Left lobe of liver (tissue), 2 donors: Measurements from ENCODE around the gene PLSCR3. TPM values are rescaled to one million over a fixed set of nuclear protein-coding genes. Genes with fewer than 3 reads are reported as not detected.

ENCODE experiments used
- ATAC-seq: fragments of 200-7000 bp; cut with Tn5 transposase; one replicate; pipeline ENCODE4 v1.9.1; 2020; ENCODE audit warnings: mild to moderate bottlenecking, moderate library complexity
- DNase-seq: peaks from one replicate; pipeline ENCODE4 v3.0.0-alpha.2; 2020; ENCODE audit warnings: low spot score
- total RNA-seq: library from RNA; stranded (reverse); gene quantifications from one replicate; pipeline ENCODE4 v1.2.1, GENCODE V29; 2021
- donor health status: DM: no; HTN: no; CAD: no; lungs with moderate emphysema.
- donor health status: DM: no; HTN: yes; CAD: no.

PLSCR3 gene
- 7.0 TPM for total RNA-seq

DNA sequence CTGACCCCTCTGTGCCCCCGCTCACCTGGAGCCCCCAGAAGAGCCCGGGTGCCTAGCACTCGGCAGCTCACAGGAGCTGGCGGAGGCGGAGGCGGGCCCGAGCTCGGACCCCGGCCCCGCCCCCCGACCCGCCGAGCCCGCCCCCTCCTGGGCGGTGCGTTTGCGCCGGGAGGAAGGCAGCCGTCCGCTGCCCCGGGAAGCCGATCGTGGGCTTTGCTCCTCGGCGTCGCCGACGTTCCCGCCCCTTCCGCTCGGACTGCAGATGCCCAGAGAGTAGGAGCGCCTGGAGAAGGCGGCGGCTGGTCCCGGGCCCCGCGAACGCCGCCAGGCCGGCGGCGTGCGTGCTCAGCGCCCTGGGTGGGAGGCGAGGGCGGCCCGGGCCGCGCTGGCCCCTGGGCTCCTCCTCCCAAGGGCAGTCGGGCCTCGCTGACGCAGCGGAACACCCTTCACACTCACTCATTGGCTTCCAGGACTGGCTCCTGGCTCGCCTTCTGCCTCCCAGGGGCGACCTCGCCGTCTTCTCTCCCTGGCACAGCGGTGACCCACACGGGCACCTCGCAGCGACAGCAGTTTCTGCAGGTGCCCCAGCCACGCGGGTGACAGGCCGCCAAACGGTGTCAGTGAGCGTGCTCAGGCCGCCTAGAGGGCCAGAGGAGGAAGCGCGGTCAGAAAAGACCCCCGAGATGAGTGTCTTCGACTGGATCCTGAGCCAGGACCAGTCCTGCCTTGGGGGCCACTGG is at the start of gene PLSCR3:
Gene PLSCR3, minus strand, starts transcription at position 74 of the 740 bp plus-strand sequence. CDS start 415 bp downstream, outside the sequence.
- ATAC-seq = peak; percentile 92
- DNase-seq = peak; percentile 94

DNA sequence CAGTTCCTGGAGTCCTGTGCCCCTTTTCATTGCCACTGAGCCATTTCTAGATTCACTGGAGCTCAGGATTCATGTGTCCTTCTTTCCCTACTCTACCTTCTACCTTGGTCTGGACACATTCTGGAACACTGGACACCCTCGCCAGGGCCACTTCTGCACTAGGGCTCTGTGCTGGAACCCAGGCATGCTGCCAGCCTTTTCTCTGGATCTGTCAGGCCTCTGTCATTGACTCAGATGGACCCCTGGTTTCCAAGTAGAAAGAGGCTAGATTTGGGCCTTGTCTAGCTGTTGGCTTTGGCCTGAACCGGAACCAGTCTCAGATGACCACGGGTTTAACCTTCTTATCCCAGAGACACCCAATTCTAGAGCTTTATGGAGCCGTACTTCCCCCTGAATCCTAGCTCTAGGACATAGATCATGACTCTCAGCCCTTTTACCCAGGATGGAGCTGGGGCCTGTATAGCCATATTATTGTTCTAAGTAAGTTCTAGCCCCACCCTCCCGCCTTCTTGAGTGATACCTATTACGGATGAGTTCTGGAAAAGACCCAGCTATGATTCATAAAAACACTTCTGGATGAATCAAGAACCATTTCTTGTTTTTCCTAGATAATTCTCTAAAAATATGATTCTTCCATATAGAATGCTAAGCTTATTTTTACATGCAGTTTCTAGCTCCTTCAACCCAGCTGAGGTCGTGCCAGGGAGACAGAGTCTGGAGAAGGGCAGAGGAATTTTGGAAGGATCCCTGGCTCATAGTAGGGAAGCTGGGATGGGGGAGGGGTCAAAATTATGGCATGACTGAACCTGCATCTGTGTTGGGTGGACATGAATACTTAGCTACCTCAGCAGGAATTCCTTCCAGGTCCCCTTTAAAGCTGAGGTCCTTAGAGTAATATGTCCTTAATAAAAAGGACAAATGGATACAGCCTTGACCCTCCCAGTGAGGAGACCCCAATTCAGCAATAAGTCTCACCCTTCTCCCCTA is 49.5 kb upstream of the PLSCR3 start:
- DNase-seq (no peak), ATAC-seq (no peak)

DNA sequence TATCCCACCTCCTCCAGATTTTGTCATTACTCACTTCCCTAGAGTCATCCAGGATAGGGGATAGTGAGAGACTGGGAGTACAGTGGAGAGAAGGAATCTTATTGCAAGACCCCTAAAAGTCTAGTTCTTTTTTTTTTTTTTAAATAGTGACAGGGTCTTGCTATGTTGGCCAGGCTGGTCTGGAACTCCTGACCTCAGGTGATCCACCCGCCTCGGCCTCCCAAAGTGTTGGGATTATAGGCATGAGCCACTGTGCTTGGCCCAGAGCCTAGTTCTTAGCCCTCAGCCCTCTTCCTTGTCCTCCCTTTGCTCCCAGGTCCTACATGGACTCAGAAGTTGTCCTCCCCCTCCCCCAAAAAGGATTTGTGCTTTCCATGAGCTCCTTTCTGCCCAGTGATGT is 47.8 kb upstream of the PLSCR3 start:
- ATAC-seq = no peak
- DNase-seq = no peak

DNA sequence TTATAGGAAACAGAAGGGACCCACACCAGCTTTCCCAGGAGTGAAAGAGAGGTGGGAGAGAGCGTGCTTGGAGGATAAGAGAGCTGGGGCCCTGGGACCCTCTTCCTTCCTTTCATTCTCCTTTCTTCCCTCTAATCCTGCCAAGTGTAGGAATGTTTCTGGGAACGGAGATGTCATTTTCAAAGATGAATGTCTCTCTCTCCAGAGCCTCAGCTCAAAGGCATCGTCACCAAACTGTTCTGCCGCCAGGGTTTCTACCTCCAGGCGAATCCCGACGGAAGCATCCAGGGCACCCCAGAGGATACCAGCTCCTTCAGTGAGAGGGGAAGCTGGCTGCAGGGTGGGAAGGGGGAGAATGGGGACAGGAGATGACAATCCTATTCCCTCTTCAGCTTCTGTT is 46.9 kb upstream of the PLSCR3 start:
- DNase-seq = no peak

DNA sequence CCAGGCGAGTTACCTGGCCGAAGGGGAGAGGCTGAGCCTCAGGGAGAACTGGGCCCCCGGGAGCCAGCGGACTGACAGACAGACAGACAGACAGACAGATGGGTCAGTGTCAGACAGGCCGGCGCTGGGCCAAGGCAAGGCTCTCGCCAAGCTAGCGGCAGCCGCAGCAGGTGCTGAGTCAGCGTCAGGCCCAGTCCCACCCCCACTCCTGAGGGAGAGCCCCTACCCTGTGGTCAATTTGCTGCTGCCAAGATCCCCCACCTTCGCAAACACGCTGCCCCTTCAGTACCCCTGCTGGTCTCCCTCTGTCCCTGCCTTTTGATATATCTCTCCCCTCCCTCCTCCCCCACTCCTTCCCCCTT is 46.5 kb upstream of the PLSCR3 start:
- DNase-seq (peak; percentile 76), ATAC-seq (peak; percentile 21)

More for the DNA sequence above, 46.9 kb upstream of the PLSCR3 start:
- ATAC-seq = no peak

DNA sequence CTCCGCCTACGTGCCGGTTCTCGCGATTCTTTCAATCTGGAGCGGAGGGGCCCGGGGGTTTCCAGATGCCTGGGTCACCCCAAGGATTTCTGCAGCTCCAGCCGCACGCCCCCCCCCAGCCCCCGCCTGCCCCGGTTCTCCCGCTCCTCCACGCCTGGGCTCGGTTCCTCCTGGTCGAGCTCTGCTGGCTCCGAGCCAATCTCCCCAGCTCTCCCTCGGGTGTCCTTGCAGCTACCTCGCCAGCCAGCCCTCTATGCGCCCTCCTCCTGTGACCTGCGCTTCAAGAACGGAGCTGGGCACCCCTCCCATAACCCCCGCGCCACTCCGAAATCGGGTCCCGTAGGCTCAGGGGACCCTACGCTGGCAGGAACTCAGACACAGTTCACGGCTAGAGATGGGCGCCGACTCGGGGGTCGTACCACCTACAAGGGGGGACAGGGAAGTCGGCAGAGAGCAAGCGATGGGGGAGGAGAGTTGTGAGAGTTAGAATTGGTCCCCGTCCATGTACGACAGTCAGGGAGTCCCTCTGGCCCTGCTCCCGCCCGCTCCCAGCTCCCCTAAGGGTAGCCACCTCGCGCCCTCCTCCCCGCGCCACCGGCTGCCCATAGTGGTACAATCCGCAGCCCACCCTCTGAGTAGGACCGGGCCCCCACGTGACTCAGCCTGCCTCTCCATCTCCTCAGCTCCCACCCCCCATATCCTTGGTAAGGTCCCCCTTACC is 45.9 kb upstream of the PLSCR3 start:
- no peak for ATAC-seq
- peak; percentile 62 for DNase-seq

DNA sequence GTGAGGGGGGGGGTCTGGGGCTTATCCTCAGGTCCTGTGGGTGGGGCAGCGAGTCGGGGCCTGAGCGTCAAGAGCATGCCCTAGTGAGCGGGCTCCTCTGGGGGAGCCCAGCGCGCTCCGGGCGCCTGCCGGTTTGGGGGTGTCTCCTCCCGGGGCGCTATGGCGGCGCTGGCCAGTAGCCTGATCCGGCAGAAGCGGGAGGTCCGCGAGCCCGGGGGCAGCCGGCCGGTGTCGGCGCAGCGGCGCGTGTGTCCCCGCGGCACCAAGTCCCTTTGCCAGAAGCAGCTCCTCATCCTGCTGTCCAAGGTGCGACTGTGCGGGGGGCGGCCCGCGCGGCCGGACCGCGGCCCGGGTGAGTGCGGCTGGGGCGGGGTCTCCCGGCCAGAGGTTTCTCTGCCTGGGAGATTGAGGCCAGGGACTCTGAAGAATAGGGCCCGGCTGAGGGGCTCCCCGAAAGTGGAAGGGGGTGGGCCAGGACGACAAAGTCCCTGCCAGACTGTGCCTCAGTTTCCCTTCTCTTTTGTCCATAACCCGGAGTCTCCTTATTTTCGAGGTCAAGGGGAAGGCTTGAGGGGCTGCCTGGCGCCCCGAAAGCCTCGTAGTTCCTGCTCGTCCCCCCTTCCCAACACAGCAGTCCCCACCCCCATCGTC is 45.3 kb upstream of the PLSCR3 start, which contains the start of gene FGF11:
Gene FGF11, plus strand, starts transcription at position 51 of the 651 bp plus-strand sequence. Its CDS starts 109 bp downstream, at position 160.
- ATAC-seq (no peak), DNase-seq (no peak)

DNA sequence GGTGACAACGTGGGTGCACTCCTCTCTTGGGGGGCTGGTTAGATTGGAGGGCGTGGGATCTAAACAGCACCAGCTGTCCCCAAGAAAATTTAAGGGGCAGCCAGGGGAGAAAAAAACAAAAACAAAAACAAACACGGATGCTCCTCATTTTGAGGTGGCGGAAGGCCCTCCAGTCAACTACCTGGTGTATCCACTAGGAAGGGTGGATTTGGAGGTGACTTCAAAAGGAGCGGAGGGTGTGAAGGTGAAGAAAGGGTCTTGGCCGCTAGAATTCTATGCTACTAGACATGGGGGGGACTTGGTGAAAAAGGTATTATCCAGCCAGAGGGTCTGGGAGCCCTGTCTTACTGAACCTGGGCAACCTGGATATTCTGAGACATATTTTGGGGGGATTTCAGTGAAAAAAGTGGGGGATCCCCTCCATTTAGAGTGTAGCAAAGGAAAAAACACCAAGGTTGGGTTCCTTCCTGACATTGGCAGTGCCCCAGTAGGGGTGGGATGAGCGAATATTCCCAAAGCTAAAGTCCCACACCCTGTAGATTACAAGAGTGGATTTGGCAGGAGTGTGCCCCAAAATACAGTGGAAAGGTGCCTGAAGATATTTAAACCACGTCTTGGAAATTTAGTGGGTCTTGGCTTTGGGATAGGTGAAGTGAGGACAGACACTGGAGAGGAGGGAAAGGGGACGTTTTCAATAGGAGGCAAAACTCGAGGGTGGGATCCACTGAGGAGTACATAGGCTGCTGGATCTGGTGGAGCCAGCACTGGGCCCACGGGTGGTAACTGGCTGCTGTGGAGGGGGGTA is 44.5 kb upstream of the PLSCR3 start:
- ATAC-seq (no peak), DNase-seq (no peak)

DNA sequence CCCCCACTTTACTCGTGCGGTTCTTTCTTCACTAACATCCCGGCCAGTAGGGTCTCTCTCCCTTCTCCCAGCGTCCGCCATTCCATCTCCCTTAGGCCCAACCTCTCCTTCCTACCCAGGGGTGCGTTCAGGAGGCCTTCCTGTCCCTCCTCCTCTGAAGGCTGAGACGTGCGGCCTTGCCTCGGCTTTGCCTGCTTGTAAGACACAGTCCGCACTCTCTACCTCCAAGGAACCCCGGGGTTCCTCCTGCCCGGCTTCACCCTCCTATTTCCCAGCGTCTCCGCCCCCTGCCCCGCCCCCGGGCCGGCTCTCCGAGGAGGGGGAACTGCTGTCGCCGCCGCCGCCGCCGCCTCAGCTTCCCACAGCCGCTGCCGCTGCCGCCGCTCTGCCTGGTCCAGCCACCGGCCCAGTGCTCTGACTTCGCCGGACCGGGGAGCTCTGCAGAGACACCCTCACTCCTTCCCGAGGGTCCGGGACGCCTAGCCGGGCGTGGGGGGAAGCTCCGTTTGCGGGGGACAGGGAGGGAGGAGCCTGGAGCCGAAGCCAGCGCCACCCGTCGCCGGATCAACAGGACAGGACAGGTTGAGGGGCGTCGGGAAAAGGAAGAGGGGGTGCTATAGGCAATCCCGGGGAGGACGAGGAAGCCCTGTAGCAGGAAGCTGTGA is 43.8 kb upstream of the PLSCR3 start:
- DNase-seq (peak; percentile 67), ATAC-seq (no peak)

DNA sequence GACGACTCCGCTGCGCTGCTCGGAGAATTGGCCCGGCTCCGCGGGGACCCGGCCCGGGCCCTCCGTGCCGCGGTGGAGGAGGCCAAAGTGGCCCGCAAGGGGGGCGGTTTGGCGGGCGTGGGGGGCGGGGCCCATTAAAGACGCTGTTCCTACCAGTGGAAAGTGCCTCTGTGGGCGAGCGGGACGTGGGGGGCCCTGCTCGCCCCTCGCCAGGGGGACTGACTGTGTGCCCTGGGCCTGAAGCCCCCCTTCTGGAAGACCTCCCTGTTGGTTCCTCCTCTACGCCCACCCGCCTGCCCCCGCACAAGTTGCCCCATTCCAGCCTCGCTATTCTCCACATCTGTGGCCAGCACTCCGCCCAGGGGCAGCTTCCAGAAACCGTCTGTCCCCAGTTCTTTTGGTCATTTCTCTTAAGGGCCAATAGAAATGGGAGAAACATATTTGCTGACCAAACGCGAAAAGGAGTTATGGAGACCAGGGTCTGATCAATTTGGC is 43.1 kb upstream of the PLSCR3 start:
- DNase-seq = no peak
- no peak for ATAC-seq

DNA sequence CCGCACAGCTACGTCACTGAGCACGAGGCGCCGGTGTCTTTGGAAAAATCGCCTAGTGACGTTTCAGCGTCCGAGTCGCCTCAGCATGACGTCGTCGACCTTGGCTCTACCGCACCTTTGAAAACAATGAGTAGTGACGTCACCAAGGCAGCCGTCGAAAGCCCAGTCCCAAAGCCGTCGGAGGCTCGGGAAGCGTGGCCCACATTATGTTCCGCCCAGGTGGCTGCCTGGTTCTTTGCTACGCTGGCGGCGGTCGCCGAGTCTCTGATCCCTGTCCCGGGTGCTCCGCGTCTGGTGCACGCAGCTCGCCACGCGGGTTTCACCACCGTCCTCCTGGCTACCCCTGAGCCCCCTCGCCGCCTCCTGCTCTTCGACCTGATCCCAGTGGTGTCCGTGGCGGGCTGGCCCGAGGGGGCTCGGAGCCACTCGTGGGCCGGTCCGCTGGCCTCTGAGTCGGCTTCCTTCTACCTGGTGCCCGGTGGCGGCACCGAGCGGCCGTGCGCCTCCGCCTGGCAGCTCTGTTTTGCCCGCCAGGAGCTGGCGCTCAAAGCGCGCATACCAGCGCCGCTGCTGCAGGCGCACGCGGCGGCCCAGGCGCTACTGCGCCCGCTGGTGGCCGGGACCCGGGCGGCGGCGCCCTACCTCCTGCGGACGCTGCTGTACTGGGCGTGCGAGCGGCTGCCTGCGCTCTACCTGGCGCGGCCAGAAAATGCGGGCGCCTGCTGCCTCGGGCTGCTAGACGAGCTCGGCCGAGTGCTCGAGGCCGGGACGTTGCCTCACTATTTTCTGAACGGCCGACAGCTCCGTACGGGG is 42.4 kb upstream of the PLSCR3 start:
- ATAC-seq (peak; percentile 81), DNase-seq (peak; percentile 89)

DNA sequence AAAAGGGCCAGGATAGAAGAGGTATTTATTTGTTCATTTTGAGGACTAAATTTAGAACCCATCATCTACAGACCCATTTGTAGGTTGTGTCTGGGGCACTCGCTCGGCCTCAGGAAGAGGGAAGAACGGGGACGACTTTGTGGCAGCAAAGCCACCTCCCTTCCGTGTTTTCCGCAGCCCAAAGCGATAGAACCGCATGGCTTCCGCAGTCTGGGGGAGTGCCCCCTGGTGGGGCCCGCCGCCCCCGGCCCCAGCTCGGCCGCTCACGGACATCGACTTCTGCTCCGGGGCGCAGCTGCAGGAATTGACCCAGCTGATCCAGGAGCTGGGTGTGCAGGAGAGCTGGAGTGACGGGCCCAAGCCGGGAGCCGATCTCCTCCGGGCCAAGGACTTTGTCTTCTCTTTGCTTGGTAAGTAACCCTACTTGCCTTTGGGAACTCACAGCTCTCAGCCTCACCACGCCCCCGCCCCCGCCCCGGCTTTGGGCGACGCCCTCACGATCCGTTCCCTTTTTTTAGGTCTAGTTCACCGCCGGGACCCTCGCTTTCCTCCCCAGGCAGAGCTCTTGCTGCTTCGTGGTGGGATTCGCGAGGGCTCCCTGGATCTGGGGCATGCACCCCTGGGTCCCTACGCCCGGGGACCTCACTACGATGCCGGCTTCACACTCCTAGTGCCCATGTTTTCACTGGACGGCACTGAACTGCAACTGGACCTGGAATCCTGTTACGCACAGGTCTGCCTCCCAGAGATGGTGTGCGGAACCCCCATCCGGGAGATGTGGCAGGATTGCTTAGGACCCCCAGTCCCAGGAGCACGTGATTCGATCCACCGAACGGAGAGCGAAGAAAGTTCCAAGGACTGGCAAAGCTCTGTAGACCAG is 41.6 kb upstream of the PLSCR3 start:
- DNase-seq (peak; percentile 64), ATAC-seq (peak; percentile 3)

DNA sequence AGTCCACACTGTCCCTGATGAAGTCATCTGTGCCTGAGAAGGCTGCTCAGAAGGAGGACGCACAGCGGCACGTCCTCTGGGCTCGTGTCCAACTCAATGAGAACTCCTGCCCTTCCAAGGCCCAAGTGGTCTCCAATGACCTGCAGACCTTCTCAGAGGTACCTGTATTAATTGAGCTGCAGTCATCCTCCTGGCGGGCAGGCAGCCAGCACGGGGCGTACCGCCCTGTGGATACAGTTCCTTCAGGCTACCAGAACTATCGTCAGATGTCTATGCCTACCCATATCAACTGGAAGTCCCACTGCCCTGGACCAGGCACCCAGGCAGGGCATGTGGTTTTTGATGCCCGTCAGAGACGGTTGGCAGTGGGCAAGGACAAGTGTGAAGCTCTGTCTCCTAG is 38.0 kb upstream of the PLSCR3 start:
- no peak for ATAC-seq
- no peak for DNase-seq

DNA sequence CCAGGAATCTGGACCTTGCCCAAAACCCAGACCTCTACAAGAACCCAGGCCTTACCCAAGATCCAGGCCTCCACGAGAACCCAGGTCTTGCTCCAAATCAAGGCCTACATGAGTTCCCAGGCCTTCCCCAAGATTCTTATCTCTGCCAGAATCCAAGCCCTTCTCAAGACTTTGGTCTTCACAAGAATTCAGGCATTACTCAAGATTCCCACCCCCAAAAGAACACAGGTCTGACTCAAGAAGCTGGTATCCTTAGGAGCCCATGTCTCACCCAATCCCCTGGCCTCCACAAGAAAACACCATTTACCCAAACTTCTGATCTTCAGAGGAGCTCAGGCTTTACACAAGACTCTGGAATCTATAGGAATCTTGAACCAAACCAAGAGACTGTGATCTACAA is 36.9 kb upstream of the PLSCR3 start:
- no peak for DNase-seq

DNA sequence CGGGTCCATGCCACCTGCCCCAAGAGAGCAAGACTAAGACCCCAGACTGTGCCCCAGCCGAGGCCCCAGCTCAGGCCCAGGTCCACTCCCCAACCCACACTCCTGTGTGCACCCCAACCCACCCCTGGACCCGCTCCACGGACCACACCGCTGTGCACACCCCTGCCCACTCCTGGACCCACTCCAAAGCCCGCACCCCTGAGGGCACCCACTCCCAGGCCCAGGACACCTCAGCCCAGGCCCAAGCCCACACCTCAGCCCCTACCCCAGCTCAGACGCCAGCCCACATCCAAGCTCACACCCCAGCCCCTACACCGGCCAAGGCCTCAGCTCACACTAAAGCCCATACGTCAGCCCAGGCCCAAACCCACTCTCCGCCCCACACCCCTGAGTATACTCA is 35.4 kb upstream of the PLSCR3 start:
- DNase-seq (no peak), ATAC-seq (no peak)

More for the DNA sequence above, 36.9 kb upstream of the PLSCR3 start:
- ATAC-seq = no peak

DNA sequence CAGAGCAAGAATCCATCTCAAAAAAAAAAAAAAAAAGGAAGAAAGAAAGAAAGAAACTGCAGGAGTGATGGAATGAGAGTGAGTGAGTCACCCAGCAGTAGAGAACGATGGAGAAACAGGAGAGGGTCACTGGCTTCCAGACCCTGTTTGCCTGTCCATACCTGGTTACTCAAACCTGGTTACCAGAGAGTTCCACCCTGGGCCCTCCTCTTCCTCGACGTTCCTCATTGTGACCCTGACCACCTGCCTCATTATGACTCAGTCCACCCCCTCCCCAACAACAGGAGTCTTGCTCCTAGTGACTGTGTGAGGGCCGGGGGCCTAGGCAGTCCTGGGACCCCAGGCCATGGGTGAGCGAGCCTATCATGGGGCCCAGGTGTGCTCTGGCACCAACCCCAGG is 34.2 kb upstream of the PLSCR3 start, which contains the start of gene SPEM3:
Gene SPEM3, plus strand, starts transcription at position 301 of the 400 bp plus-strand sequence. Its CDS starts 46 bp downstream, at position 347.
- no peak for ATAC-seq
- no peak for DNase-seq

DNA sequence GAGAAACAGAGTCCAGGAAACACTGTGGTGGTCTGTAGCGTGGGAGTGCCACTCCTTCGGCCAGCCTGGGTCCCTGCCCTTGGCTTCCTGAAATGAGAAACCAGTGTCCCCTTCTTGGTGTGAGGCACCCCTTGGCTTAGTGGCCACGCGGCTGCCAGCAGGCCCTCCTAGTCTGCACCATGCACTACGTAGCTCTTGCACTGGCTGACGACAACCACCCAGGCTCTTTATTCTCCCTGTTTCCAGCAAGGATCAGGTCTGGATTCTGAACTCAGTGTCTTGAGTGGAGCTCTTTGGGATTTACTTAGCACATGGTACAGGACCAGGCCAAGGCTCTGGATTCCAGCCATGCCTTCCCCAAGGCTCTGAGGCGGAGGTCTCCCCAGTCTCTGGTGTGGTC is 33.2 kb upstream of the PLSCR3 start:
- ATAC-seq (no peak), DNase-seq (no peak)
